ENCODE measurements around the gene HAS3. TPM values are rescaled to one million over a fixed set of nuclear protein-coding genes. Genes with fewer than 3 reads are reported as not detected.
A peak's percentile ranks its signal among the peaks of the same experiment; 100 is the strongest.
"Not testable (repeated sequence)": the region's sequence is repeated elsewhere in the genome, so short reads cannot be mapped to it uniquely, and the experiment has no call there.

Gene HAS3
- total RNA-seq, 1 experiment from 2014 or later = 4.1 TPM

DNA sequence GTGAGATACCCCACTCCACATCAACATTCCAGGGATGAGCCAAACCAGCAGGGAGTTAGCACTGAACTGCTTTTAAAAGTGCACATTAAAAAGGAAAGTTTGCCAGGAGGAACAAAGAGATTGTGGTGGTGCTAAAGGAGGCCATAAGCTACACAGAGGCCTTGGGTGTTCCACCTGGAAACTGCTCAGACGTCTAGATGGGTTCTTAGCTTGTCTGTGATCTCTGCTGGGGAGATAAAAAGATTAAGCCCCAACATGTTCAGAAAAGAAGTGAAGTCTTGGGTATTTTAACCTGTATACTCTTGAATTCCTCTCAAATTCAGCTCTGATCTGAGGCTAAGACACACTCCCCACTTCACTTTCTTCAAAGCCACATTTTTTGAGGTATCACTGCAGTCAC, 10.4 kb downstream of the HAS3 start:
- DNase-seq (ENCODE audit: low read depth) = no peak

DNA sequence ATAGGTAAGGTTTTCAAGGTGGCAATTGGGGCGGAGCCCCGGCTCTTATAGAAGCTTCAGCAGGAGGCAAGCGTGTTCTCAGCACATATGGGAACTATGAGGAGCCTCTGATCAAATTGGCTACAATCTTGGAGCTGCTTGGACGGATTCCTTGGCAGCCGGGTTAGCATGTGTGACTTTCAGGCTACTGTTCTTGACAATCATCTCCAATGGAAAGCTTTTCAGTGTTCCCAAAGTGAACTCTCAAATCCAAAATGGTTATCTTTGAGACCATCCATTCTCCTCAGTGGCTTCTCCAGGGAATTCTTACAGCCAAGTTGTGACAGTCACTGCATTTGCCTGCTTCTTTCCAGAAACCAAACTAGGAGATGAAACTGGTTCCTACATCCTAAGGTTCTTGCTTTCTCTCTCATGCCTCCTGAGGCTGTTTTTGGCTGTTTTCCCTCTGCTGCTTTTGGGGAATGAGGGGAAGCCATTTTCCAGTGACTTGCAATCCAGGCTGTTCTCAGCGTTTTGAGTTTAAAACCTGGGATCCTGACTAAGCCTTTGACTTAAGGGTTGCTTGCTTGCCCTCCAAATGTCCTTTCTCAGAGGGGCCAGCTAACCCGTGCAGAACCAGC, 10.9 kb downstream of the HAS3 start:
- DNase-seq (ENCODE audit: low read depth) = no peak

DNA sequence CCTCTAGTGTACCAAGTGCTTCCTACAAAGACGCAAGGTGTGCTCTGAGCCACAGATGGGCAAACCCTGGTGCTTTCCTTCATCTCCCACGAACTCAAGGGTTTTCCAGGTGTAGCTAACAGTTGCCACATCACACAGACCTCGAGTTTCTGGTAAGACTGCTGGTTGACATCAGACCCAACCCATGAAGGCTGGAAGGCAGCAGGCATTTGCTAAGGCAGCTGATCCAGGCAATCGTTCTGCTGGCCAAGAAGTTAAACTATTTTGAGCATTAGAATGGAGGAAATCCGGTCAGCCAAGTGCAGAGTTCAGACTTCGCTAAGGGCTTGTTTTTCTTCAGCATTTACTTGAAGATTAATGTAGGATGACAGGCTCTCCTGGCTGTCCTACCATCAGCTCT, 11.5 kb downstream of the HAS3 start:
- DNase-seq (ENCODE audit: low read depth) = no peak

DNA sequence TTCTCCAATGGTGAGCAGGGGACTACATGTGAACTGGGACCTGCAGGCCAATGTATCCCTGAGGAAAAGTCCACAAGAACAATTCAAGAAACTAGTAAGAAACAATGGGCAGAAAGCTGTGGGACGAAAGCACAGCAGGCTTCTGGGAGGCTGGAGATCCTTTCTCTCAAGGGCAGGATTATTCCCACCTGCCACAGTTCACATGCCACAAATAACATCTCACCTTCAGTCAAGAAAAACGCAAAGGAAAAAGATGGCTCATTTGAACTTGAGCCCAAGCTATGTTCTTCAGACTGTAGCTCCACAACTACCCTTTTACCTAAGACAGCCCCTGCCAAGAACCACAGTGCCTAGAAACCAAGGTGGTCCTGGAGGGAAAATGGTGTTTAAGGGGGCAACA, 13.0 kb downstream of the HAS3 start:
- no peak for DNase-seq (ENCODE audit: low read depth)

DNA sequence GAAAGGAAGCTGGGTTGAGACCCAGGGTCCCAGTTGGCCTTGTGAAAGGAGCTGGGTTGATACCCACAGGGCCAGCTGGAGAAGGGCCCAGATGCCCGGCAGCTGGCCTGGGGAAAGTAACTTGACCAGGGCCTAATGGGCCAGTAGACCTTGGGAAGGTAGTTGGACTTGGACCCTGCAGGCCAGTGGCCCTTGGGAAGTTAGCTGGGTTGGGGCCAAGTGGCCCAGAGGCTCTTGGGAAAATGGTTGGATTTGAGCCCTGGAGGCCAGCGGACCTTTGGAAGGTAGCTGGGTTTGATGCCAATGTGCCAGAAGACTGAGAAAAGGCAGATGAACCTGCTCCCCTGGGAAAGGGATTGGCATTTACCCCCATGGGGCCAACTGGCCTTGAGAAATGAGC, 13.5 kb downstream of the HAS3 start:
- no peak for DNase-seq (ENCODE audit: low read depth)

DNA sequence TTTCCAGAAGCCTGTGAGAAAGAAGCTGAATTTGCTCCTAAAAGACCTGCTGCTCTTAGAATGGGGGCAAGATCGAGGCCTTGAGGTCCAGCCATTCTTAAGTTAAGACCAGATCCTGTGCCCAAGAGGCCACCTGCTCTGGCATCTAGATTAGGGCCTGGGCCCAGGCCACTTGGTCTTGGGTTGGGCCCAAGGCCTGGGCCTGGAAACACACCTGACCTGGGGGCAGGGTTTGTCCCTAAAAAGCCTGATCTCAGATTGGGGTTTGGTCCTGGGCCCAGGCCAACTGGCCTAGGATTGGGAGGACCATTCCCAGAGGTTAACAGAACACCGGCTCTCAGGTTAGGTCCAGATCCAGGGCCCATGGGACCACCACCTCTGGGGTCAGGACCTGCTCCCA, 14.1 kb downstream of the HAS3 start:
- no peak for DNase-seq (ENCODE audit: low read depth)

DNA sequence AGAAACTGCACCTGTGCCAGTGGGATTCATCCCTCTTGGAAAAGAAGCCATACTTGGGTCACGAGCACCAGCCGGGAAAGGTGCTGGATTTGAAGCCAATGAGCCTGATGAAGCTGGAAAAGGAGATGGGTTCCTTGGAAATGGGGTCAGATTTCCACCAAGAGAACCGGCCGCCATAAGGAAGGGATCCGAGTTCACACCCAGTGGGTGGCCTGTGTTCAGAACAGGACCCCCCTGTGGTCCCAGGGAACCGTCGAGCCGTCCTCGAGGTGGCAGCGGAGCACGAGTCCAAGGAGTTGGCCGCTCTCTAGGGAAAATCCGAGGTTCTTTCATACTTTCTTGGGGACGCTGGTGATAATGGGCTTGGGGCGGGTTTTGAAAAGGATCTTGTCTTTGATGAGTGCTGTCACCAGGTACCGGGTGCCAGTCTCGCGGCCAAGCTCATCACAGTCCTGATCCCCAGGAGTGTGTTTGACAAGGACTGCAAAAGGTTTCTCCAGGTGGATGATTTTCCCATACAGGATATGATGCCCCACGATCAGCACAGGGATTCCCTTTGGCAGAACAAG, 14.7 kb downstream of the HAS3 start:
- DNase-seq (ENCODE audit: low read depth) = no peak

DNA sequence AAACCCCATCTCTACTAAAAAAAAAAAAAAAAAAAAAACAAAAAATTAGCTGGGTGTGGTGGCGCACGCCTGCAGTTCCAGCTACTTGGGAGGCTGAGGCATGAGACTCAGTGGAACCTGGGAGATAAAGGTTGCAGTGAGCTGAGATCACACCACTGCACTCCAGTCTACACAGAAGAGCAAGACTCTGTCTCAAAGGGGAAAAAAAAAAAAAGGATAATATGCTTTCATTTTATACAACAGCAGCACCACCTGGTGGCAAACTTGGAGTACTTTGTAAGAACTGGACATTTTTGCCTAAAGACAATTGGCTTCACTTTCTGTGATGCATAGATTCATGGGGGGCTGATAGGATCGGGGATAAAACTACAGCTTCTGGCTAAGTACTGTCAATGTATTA, 18.5 kb downstream of the HAS3 start:
- DNase-seq (ENCODE audit: low read depth) = peak; percentile 57

DNA sequence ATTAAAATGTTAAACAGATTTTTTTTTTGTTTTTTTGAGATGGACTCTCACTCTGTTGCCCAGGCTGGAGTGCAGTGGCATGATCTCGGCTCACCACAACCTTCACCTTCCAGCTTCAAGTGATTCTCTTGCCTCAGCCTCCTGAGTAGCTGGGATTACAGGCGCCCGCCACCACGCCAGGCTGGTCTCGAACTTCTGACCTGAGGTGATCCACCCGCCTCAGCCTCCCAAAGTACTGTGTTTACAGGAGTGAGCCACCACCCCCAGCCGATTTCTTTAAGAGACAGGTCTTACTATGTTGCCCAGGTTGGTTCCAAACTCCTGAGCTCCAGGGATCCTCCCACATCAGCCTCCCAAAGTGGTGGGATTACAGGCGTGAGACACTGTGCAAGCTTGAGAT, 19.0 kb downstream of the HAS3 start:
- DNase-seq (ENCODE audit: low read depth) = not testable (repeated sequence)

DNA sequence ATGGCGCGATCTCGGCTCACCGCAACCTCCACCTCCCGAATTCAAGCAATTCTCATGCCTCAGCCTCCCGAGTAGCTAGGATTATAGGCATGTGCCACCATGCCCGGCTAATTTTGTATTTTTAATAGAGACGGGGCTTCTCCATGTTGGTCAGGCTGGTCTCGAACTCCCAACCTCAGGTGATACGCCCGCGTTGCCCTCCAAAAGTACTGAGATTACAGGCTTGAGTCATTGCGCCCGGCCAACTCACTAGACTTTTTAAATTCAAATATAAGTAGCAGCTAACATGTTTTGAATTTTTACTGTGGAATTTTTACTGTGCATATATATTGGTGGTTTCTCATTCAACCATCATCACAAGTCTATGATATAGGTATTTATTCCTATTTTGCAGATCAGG, 19.5 kb downstream of the HAS3 start:
- DNase-seq (ENCODE audit: low read depth) = not testable (repeated sequence)

DNA sequence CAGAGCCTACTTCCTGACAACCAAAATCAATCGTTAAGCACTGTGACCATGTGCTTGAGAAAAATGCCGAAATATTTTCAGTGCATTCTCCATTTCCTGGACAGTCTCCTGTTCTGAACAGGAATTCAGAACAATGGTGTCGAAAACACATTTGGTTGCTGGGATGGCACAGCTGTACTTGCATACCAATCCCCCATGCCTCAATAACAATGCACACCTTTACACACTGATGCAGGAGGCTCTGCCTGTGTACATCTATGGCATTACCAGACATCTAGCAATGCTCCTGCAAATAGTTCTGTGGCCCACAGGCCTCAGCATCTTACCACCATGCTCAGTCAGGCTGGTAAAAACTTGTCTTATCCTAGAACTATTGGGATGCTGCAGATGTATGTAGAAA, 20.8 kb downstream of the HAS3 start:
- DNase-seq (ENCODE audit: low read depth) = no peak

DNA sequence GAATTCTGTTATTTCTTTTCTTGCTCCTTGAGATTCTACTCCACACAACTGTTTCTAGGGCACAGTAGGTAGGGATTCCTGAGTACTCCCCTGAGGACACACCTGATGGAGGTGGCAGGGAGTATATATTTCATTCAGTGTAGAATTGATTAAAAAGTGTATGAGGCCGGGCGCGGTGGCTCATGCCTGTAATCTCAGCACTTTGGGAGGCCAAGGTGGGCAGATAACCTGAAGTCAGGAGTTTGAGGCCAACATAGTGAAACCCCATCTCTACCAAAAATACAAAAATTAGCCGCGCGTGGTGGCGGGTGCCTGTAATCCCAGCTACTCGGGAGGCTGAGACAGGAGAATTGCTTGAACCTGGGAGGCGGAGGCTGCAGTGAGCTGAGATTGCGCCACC, 21.3 kb downstream of the HAS3 start:
- DNase-seq (ENCODE audit: low read depth) = not testable (repeated sequence)

DNA sequence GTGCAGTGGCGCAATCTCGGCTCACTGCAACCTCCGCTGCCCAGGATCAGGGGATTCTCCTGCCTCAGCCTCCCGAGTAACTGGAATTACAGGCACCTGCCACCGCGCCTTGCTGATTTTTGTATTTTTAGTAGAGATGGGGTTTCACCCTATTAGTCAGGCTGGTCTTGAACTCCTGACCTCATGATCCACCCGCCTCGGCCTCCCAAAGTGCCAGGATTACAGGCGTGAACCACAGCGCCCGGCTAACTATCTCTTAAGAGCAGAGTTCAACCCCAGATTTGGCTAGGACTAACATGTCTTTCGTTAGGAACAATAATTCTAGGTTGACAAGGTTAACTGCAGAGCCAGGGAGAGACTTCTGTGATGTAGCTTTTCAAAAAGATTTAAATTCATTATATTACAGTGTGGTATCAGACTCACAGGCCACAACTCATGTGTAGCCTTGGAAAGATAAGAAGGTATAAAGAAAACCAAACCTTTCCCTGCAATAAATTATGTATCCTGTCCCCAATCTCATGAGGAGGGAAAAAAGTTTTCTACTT, 22.6 kb downstream of the HAS3 start:
- no peak for DNase-seq (ENCODE audit: low read depth)

DNA sequence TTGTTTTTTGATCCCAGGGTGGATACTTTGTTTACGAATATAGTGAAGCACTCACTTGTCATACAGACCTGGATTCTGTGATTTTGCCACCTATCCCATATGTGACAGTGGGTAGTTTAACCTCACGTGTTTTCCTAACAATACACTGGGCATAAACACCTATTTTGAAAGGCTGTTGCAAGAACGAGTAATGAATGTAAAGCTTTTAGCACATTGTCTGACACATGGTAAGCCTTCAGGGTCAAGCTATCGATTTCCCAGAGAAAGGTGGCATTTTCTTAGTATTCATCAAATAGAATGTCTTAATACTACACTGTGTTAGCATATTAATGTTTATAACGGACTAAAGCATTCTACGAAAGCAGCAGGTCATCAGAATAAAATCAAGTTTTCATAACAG, 25.0 kb downstream of the HAS3 start:
- DNase-seq (ENCODE audit: low read depth) = no peak

DNA sequence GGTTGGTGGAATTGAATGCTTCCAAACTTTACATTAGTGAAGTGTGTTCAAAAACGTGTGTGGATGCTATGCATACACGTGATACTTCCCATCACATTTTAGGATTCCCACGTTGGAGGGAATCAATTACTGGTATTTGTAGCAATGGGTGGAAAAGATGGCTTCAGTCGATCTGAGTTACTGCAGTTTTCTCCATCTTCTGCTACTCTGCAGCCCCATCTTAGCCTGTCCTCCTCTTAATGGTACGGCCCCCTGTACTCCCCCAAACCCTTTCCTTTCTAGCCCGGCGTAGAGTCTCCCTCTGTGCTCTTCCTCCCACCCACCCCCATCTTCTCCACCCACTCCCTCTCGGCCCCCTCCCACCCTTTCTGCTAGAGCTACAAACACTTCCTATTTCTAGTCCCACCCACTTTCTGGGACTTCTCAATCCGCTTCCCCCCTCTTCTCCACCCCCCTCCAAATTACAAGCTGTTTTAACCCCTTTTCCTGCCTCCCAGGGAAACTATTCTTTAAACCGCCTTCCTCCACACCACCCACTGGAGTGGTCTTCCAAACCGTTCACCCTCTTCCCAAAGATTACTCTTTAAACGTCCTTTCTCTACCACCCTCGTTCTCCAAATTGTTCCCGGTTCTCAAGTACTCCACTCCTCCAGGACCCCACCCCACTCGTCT, 25.9 kb downstream of the HAS3 start:
- DNase-seq (ENCODE audit: low read depth) = peak; percentile 18

DNA sequence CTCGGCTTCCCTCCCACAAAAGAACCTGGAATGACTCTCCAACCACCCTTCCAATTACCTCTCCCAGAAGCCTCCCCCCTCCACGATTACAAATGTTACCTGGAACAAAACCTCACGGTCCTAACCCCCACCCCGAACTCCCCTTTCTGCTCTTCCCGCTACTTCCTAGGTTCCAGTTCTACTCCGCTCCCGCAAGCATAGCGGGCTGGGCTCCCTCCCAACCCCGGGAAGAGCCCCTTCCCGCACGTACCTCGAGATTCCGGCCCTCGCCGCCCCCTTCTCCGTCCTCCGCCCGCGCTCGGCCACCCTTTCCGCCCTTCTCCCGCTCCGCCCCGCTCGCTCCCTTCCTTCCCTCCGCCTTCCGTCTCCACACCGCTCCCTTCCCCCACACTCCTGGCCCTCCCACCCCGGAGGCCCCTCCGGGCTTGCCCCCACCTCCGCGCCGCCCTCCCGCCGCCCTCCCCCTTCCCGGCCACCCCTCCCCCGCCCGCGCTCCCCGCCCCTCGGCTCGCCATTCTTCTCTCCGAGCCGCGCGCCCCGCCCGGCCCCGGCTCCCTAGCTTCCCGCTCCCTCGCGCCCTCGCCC, 26.5 kb downstream of the HAS3 start:
- DNase-seq (ENCODE audit: low read depth) = peak; percentile 59

DNA sequence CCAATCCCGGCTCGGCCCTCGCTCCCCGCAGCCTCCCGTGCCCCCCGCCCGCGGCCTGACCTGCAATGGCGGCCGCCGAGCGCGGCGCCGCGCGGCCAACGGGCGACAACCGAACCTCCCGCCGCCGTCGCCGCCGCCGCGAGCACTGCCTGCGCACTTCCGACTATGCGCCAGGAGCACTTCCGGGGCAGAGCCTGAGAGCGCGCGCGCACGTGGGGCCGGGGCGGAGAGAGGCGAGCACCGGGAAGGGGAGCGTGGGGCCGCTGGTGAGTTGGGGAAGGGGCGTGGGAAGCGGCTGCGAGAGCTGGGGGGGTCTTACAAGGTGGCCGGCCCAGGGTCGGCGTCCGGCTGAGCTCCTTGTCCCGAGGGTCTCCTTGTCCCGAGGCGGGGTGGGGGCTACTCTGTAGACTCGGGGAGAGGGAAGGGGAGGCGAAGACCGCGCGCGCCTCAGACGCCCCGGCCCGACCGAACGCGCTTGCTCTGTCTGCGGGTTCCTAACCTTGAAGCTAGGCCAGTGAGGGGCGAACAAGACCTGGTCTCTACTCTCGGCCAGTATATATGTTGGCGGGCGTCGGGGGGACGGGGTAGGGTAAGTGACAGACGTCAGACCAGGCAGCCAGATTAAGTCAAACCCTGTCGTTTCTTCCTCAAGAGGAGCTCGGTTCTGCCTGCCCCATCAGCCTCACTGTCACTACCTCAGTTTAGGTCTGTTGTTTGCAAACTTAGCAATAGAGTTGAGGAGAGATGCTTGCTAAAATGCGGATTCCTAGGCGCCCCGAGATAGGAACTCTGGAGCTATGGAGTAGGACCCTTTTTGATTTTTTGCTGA, 27.2 kb downstream of the HAS3 start, which contains the start of the genes CHTF8 and UTP4:
TSS of gene CHTF8 (minus strand) at position 165 of the 829 bp plus-strand sequence. CDS start 11,130 bp downstream, outside the sequence.
TSS of gene UTP4 (plus strand) at position 226 of the 829 bp plus-strand sequence. CDS start 811 bp downstream, outside the sequence.
- DNase-seq (ENCODE audit: low read depth) = peak; percentile 63

DNA sequence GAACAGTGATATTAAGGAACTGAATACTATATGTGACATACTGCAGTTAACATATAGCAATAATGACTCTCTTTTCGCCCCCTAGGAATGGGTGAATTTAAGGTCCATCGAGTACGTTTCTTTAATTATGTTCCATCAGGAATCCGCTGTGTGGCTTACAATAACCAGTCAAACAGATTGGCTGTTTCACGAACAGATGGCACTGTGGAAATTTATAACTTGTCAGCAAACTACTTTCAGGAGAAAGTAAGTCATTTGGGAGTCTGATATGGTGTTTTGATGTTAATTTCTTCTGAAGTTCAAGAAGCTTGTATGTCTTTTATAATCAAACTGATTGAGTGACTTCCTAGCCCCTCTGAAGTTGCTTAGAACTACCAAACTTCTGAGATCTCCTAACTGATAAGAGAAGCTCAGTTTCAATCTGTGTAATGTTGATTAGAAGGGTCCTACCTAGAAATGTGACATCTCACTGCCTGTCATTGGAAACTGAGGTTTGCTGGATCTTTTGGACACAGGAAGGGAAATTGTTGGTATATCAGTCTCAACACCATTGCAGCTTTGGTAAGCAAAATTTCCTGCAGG, 28.0 kb downstream of the HAS3 start:
- DNase-seq (ENCODE audit: low read depth) = no peak

DNA sequence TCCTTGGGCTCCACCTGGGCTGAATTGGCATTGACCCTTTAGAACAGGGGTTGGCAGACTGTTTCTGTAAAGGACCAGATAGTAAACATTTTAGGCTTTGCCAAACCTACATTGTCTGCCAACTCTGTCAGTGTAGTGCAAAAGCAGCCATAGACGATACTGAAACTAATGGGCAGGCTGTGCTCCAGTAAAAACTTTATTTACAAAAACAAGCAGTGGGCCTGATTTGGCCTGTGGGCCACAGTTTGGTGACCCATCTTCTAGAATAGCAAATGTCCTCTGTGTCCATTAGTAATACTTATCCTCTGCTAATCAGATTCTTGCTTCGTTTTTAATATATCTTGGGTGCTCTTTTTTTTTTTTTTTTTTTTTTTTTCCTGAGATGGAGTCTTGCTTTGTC, 33.2 kb downstream of the HAS3 start:
- no peak for DNase-seq (ENCODE audit: low read depth)

DNA sequence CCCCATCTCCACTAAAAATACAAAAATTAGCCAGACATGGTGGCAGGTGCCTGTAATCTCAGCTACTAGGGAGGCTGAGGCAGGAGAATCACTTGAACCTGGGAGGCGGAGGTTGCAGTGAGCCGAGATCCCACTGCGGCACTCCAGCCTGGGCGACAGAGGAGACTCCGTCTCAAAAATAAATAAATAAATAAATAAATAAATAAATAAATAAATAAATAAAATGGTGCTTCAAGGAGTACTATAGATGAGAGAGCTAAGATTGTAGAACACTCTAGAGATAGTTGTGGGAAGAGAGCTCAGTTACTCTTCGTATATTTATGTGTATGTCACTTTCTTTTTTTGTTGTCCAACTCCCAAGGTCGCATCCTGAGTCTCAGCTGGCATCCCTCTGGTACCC, 34.0 kb downstream of the HAS3 start:
- not testable (repeated sequence) for DNase-seq (ENCODE audit: low read depth)

DNA sequence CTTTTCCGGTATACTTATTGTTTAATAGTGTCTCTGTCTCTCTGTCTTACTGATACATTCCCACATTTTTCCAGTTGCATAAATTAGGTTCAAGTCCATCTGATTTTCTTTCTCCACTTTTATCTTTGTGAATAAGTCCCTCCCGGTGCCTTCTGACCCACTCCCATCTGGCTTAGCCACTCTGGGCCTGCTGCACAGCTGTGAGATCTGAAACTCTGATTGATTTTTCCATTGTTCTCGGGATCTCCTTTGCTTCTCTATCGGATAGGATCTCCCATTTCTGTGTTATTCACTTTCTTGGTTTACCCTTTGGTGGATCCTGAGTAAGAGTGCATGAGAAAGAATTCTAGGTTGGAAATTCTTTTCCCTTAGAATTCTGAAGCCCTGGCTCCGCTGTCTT, 35.6 kb downstream of the HAS3 start:
- no peak for DNase-seq (ENCODE audit: low read depth)
